ENCODE measurements around the gene TSHZ2.

Gene TSHZ2

GRCh38 chr20:53299831-53300230, 327.7 kb downstream of the TSHZ2 start:
- no peak for TF ChIP-seq CTCF (conservative IDR thresholded peaks at IDR 0.05; ENCODE audit: low read depth, low read length)
- H3K4me3 ChIP-seq (ENCODE audit: low read depth, low read length): no peak overlapping the region
- DNase-seq (ENCODE audit: low read depth): no peak

- no peak for TF ChIP-seq CTCF (conservative IDR thresholded peaks at IDR 0.05; ENCODE audit: low read depth, low read length)
- DNase-seq (ENCODE audit: low read depth): no peak
- H3K4me3 ChIP-seq (ENCODE audit: low read depth, low read length): no peak overlapping the region
Measured at GRCh38 chr20:53301869-53302268, 329.7 kb downstream of the TSHZ2 start.

- DNase-seq (ENCODE audit: low read depth): no peak
- no peak for TF ChIP-seq CTCF (conservative IDR thresholded peaks at IDR 0.05; ENCODE audit: low read depth, low read length)
- no peak overlapping the region for H3K4me3 ChIP-seq (ENCODE audit: low read depth, low read length)
Measured at GRCh38 chr20:53302695-53303412, 330.7 kb downstream of the TSHZ2 start.

- no peak overlapping the region for H3K4me3 ChIP-seq (ENCODE audit: low read depth, low read length)
- DNase-seq (ENCODE audit: low read depth): no peak
- no peak for TF ChIP-seq CTCF (conservative IDR thresholded peaks at IDR 0.05; ENCODE audit: low read depth, low read length)
Measured at GRCh38 chr20:53303413-53303760, 331.2 kb downstream of the TSHZ2 start.

GRCh38 chr20:53304146-53304545, 332.0 kb downstream of the TSHZ2 start:
- no peak for TF ChIP-seq CTCF (conservative IDR thresholded peaks at IDR 0.05; ENCODE audit: low read depth, low read length)
- DNase-seq (ENCODE audit: low read depth): no peak
- no peak overlapping the region for H3K4me3 ChIP-seq (ENCODE audit: low read depth, low read length)

- TF ChIP-seq CTCF (conservative IDR thresholded peaks at IDR 0.05; ENCODE audit: low read depth, low read length): no peak
- DNase-seq (ENCODE audit: low read depth): no peak
- H3K4me3 ChIP-seq (ENCODE audit: low read depth, low read length): no peak overlapping the region
Measured at GRCh38 chr20:53306192-53306805, 334.1 kb downstream of the TSHZ2 start.
